Measurements from ENCODE around the gene TXNDC2.

DNA sequence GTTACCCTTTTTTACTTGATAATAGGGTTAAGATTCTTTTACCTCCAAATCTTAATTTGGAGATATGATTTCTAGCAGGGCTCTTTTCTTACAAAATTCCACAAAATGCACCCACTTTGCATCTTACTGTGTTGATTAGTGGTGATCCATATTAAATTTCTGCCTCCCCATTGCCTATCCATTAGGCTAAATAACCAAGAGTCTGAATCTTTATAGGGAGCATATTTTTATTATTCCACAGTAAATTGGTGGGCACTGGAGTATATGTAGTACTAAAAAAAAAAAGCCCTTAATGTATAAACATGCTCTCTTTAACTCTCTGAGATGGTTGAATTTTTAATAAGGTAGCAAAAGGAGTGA lies 8.1 kb upstream of the TXNDC2 start:
- TF ChIP-seq, protein P1, sequence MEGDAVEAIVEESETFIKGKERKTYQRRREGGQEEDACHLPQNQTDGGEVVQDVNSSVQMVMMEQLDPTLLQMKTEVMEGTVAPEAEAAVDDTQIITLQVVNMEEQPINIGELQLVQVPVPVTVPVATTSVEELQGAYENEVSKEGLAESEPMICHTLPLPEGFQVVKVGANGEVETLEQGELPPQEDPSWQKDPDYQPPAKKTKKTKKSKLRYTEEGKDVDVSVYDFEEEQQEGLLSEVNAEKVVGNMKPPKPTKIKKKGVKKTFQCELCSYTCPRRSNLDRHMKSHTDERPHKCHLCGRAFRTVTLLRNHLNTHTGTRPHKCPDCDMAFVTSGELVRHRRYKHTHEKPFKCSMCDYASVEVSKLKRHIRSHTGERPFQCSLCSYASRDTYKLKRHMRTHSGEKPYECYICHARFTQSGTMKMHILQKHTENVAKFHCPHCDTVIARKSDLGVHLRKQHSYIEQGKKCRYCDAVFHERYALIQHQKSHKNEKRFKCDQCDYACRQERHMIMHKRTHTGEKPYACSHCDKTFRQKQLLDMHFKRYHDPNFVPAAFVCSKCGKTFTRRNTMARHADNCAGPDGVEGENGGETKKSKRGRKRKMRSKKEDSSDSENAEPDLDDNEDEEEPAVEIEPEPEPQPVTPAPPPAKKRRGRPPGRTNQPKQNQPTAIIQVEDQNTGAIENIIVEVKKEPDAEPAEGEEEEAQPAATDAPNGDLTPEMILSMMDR (IDR thresholded peaks at IDR 0.05), result no peak
- TF ChIP-seq POLR2A (IDR thresholded peaks at IDR 0.05), result no peak
